NCI-H1417 treated with DMSO at 0.1 percent for 48 hours (cell line): ENCODE measurements around the gene STAT2.
A peak's percentile ranks its signal among the peaks of the same experiment; 100 is the strongest.
"Not testable (repeated sequence)": the region's sequence is repeated elsewhere in the genome, so short reads cannot be mapped to it uniquely, and the experiment has no call there.

Experiments used
- DNase-seq: peaks from one replicate; lab custom pipeline; 2025; lab: John Stamatoyannopoulos, UW

The STAT2 gene

GRCh38 chr12:56362130-56363059 lies 2.5 kb upstream of the STAT2 start, which contains the start of gene APOF:
Gene APOF, minus strand, starts transcription at chr12:56362857. Its CDS starts 112 bp downstream, at chr12:56362745.
- no peak for DNase-seq

GRCh38 chr12:56361487-56362129 lies 1.7 kb upstream of the STAT2 start:
- no peak for DNase-seq

- no peak for DNase-seq
These were observed 923 bp downstream of the STAT2 start for GRCh38 chr12:56358836-56359532.

GRCh38 chr12:56351325-56351724 lies 8.6 kb downstream of the STAT2 start:
- no peak for DNase-seq

- DNase-seq, result no peak
These were observed 9.2 kb downstream of the STAT2 start for GRCh38 chr12:56350662-56351061.

- DNase-seq, result no peak
These were observed 11.1 kb downstream of the STAT2 start for GRCh38 chr12:56348776-56349175.

- not testable (repeated sequence) for DNase-seq
These were observed 12.7 kb downstream of the STAT2 start for GRCh38 chr12:56347255-56347654.

GRCh38 chr12:56346675-56347074 lies 13.2 kb downstream of the STAT2 start:
- DNase-seq, result no peak

GRCh38 chr12:56342290-56342689 lies 17.6 kb downstream of the STAT2 start:
- not testable (repeated sequence) for DNase-seq

- DNase-seq, result no peak
These were observed 18.3 kb downstream of the STAT2 start for GRCh38 chr12:56341616-56342015.

- DNase-seq, result no peak
These were observed 20.8 kb downstream of the STAT2 start for GRCh38 chr12:56339158-56339422.

- DNase-seq, result peak; percentile 54
These were observed 21.4 kb downstream of the STAT2 start, which contains the start of gene IL23A for GRCh38 chr12:56338308-56339157. Gene IL23A, plus strand, starts transcription at chr12:56338884. Its CDS starts 161 bp downstream, at chr12:56339045.

- DNase-seq, result no peak
These were observed 22.1 kb downstream of the STAT2 start for GRCh38 chr12:56337753-56338251.

GRCh38 chr12:56336361-56337167 lies 23.3 kb downstream of the STAT2 start:
- DNase-seq, result no peak

GRCh38 chr12:56335527-56335926 lies 24.4 kb downstream of the STAT2 start:
- DNase-seq, result not testable (repeated sequence)

GRCh38 chr12:56334490-56334793 lies 25.5 kb downstream of the STAT2 start:
- DNase-seq, result no peak

GRCh38 chr12:56333679-56334489 lies 26.0 kb downstream of the STAT2 start, which contains the start of gene PAN2:
Gene PAN2, minus strand, starts transcription at chr12:56334000. Its CDS starts 906 bp downstream, at chr12:56333094.
- DNase-seq, result peak; percentile 92

- DNase-seq, result no peak
These were observed 26.7 kb downstream of the STAT2 start for GRCh38 chr12:56333197-56333678.

GRCh38 chr12:56332512-56333196 lies 27.3 kb downstream of the STAT2 start:
- no peak for DNase-seq
